GM12872 (cell line): Measurements from ENCODE around the gene RALY.

Source experiments
- TF ChIP-seq, protein P1 (sequence below): IDR thresholded peaks from 3 replicates; pipeline ENCODE4 v1.5.1; 2011; ENCODE audit warnings: low read depth, mild to moderate bottlenecking, low read length, moderate library complexity; ENCODE audit not compliant: insufficient read depth

The RALY gene

DNA sequence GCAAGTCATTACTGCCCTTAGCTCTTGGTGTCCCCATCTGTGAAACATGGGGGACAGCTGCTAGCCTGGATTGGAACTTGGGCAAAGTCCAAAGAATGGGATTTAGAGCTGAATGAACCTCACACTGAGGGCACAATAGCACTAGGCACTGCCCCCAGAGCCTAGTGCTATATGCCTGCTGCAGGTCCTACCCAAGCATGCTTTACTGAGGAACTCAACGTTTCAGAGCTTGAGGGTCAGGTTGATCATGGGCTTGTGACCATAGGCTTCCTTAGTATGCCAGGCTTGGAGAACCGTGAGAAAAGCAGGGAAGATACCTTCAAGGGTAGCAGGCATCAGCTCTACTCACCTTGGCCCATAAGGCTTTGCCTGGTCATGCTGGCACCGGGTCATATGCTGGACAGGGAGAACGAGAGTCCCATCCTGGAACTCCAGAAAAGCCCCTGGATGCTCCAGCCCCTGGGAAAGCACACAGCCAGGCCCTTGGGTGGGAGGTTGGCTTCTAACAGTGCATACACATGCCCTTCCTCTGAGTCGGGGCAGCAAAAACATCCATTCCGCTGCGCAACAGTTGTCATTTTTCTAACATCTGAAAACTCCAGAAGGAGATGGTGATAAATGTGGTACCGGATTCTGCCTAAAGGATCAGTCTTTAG is 88.6 kb downstream of the RALY start:
- TF ChIP-seq, protein P1, sequence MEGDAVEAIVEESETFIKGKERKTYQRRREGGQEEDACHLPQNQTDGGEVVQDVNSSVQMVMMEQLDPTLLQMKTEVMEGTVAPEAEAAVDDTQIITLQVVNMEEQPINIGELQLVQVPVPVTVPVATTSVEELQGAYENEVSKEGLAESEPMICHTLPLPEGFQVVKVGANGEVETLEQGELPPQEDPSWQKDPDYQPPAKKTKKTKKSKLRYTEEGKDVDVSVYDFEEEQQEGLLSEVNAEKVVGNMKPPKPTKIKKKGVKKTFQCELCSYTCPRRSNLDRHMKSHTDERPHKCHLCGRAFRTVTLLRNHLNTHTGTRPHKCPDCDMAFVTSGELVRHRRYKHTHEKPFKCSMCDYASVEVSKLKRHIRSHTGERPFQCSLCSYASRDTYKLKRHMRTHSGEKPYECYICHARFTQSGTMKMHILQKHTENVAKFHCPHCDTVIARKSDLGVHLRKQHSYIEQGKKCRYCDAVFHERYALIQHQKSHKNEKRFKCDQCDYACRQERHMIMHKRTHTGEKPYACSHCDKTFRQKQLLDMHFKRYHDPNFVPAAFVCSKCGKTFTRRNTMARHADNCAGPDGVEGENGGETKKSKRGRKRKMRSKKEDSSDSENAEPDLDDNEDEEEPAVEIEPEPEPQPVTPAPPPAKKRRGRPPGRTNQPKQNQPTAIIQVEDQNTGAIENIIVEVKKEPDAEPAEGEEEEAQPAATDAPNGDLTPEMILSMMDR: no peak

DNA sequence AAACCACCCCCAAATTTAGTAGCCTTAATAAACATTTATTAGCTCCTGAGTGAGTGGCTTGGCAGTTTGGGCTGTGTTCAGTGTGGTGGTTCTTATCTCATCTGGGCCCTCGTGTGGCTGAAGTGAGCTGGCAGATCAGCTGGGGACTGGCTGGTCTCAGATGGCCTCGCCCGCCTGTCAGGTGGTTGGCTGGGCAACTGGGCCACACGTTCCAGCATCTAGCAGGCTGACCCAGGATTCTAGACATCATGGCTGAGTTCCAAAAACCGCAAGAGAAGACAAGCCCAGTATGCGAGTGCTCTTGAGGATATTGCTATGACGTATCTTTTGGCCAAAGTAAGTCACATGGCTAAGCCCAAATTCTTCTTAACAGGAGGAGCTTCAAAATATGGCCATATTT is 89.4 kb downstream of the RALY start:
- TF ChIP-seq, protein P1: no peak

DNA sequence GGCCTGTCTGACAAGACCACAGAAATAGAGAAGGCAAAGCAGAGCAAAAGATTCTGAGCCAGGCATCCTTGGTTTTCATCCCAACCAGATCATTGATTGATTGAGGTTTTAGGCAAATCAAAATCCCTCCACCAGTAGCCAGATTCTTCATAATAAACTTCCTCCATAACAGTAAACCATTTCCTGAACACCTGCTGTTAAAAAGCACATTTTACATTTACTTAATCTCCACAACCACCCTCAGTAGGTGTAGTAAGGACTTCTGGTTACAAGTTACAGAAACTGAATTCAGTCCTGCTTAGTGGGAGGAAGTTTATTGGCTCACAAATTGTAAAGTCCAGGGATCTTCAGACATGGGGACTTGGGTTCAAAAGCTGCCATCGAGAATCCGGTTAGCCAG is 90.1 kb downstream of the RALY start:
- TF ChIP-seq, protein P1: no peak

DNA sequence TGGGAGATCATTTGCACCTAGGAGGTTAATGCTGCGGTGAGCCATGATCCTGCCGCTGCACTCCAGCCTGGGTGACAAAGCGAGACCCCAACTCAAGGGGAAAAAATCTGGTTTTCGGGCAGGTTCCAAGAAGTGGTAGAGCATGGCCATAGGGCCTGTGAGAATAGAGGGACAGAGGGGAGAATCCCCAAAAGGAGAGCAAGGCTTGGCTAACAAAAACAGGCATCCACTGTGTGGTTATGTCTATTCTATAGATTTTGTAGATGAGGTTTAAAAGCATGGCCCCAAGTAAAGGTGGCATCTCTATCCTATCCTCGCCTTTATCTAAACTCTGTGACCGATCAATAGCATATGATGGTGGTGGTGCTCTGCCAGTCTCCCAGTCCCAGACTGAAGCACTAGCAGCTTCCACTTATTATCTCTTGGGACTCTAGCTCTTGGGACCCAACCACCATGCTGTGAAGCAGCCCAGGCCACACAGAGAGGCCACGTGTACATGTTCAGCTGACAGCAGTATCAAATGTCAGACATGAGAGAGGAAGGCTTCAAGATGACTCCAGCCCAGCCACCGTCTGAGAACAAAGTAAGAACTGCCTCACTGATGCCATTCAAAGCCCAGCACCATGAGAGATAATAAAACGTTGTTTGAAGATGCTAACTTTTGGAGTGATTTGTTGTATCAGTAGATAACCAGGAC is 90.7 kb downstream of the RALY start:
- TF ChIP-seq, protein P1: no peak

DNA sequence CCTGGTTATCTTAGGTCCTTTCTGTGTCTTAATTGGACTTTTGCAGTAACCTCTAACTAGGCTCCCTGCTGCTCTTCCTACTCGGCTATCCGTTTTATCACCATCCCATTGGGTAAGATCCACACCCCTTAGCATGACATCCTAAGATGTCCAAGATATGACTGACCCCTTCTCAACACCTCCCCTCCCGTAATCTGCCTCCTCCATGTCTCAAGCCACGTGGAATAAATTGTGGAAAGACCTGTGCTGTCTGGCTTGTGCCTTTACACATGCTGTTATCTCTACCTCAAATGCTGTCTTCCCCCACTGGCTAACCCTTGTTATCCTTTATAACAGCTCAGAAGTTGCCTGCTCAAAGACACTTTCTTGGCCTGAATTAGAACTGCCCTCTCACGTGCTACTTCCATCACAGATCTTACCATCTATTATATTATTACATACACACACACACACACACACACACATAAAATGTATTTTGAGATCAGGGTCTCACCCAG is 91.9 kb downstream of the RALY start:
- TF ChIP-seq, protein P1: no peak

DNA sequence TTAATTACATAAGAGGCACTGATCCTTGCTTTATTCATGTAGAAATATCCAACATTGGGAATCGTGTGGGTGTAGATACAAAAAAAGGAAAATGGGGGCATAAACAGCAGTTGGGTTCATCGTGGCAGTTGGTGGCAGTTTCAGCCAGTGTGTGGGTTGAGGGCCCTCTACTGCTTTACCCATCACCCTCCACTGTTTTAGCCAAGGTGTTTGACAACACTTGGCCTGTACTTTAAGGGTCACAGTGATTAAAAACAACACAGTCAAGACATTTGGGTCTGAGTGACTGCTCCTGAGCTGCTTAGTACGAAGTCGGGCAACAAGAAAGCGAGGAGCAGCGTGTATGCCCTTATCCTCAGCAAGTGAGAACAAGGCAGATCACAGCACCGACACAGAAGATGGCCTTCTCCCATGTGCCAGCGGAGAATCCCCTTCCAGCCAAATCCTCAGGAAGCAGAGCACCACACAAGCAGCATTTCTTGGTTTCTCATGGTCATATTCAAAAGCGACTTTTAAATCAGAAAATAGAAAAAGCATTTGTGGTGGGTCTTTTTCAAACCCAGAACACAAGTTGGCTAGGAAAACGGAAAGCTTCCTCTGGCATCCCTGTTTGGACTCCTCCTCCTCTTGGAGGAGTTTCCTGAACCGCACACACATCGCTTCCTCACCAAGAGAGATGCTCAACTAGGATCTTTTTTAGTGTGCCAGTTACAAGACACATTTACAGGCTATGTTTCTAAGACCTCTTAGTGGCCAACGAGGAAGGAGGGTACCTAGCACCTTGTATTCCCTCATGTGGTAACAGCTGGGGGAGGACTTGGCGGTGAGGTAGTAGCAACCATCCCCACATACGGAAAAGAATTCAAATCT is 94.8 kb downstream of the RALY start:
- TF ChIP-seq, protein P1: no peak

DNA sequence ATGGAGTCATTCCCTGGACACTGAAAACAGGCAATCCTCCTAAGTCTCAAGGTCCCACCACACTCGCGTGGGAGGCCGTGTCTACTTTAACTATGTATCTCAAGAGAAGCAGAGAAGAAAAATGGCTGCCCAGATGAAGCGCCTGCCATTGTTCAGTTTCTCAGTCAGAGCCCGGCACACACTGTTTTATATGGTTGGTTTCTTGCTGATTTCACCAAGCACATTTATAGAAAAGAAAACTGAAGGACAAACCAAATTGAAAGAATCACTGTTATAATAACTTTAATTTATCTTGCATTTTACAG is 95.4 kb downstream of the RALY start:
- TF ChIP-seq, protein P1: no peak
